NT2/D1 (cell line): Measurements from ENCODE around the gene CTBP2.

Experiments used
- DNase-seq: peaks from one replicate; pipeline ENCODE4 v3.0.0-alpha.2; 2011; ENCODE audit warnings: low read depth, low spot score
- H3K27me3 ChIP-seq: 2 replicates; pipeline ENCODE4 v1.6.0; 2011; ENCODE audit warnings: mild to moderate bottlenecking; ENCODE audit not compliant: insufficient read length, insufficient read depth
- H3K36me3 ChIP-seq: 2 replicates; pipeline ENCODE4 v1.6.1; 2011; ENCODE audit warnings: mild to moderate bottlenecking, low read length, mixed read lengths; ENCODE audit not compliant: insufficient read depth, insufficient read length
- H3K4me1 ChIP-seq: 2 replicates; pipeline ENCODE4 v1.5.1; 2011; ENCODE audit not compliant: insufficient read depth, insufficient read length
- H3K4me3 ChIP-seq: 2 replicates; pipeline ENCODE4 v1.5.1; 2011; ENCODE audit warnings: low read depth; ENCODE audit not compliant: insufficient read length
- H3K9ac ChIP-seq: 2 replicates; pipeline ENCODE4 v1.6.0; 2011; ENCODE audit warnings: low read depth; ENCODE audit not compliant: insufficient read length
- H3K9me3 ChIP-seq: 2 replicates; pipeline ENCODE4 v1.5.1; 2011; ENCODE audit warnings: mild to moderate bottlenecking, low read length; ENCODE audit not compliant: insufficient read depth
- SUZ12 ChIP-seq: IDR thresholded peaks from 2 replicates; pipeline ENCODE4 v1.6.1; 2011; ENCODE audit not compliant: insufficient read length, insufficient read depth; ENCODE audit errors: extremely low read depth
- YY1 ChIP-seq: IDR thresholded peaks from 2 replicates; pipeline ENCODE4 v1.6.1; 2011; ENCODE audit not compliant: insufficient read length, insufficient read depth
- ZNF274 ChIP-seq: IDR thresholded peaks from 2 replicates; pipeline ENCODE4 v1.6.1; 2011; ENCODE audit warnings: mild to moderate bottlenecking, low read depth, low read length

CTBP2 gene

GRCh38 chr10:125096975-125097374 is 63.4 kb downstream of the CTBP2 start:
- peaks cover 50% of the 10 kb centered on the region for H3K36me3 ChIP-seq
- peaks cover 17% of the 10 kb centered on the region for H3K4me1 ChIP-seq
- H3K4me3 ChIP-seq, result no peak overlapping the region
- no peak for DNase-seq
- no peaks in the 10 kb centered on the region for H3K9me3 ChIP-seq
- TF ChIP-seq YY1 (no peak), SUZ12 (no peak), ZNF274 (no peak)
- H3K9ac ChIP-seq, result no peak overlapping the region
- no peaks in the 10 kb centered on the region for H3K27me3 ChIP-seq

GRCh38 chr10:125096371-125096770 is 64.0 kb downstream of the CTBP2 start:
- TF ChIP-seq YY1, result no peak
- DNase-seq, result no peak
- Histone ChIP-seq H3K9me3 (no peaks in the 10 kb centered on the region), H3K4me1 (peaks cover 17% of the 10 kb centered on the region), H3K4me3 (no peak overlapping the region), H3K27me3 (no peaks in the 10 kb centered on the region), H3K36me3 (peaks cover 43% of the 10 kb centered on the region), H3K9ac (no peak overlapping the region)

- Histone ChIP-seq H3K36me3 (peaks cover 41% of the 10 kb centered on the region), H3K9ac (no peak overlapping the region), H3K4me3 (no peak overlapping the region), H3K9me3 (no peaks in the 10 kb centered on the region), H3K27me3 (no peaks in the 10 kb centered on the region), H3K4me1 (peaks cover 13% of the 10 kb centered on the region)
- no peak for DNase-seq
- TF ChIP-seq SUZ12 (no peak), YY1 (no peak), ZNF274 (no peak)
Observed at GRCh38 chr10:125095776-125096175, 64.6 kb downstream of the CTBP2 start.

GRCh38 chr10:125095228-125095627 is 65.1 kb downstream of the CTBP2 start:
- no peak overlapping the region for H3K9ac ChIP-seq
- DNase-seq, result no peak
- H3K27me3 ChIP-seq, result no peaks in the 10 kb centered on the region
- peaks cover 41% of the 10 kb centered on the region for H3K36me3 ChIP-seq
- H3K4me3 ChIP-seq, result no peak overlapping the region
- H3K4me1 ChIP-seq, result peaks cover 13% of the 10 kb centered on the region
- H3K9me3 ChIP-seq, result no peaks in the 10 kb centered on the region
- no peak for TF ChIP-seq SUZ12
- TF ChIP-seq ZNF274, result no peak
- TF ChIP-seq YY1, result no peak

- TF ChIP-seq ZNF274, result no peak
- no peak for TF ChIP-seq YY1
- no peak for TF ChIP-seq SUZ12
- H3K4me1 ChIP-seq, result peaks cover 13% of the 10 kb centered on the region
Observed at GRCh38 chr10:125094806-125095205, 65.6 kb downstream of the CTBP2 start.

GRCh38 chr10:125093974-125094705 is 66.2 kb downstream of the CTBP2 start:
- DNase-seq, result no peak
- Histone ChIP-seq H3K36me3 (peaks cover 41% of the 10 kb centered on the region), H3K9me3 (no peaks in the 10 kb centered on the region), H3K4me1 (peaks cover 13% of the 10 kb centered on the region), H3K27me3 (no peaks in the 10 kb centered on the region), H3K4me3 (no peak overlapping the region), H3K9ac (no peak overlapping the region)
- TF ChIP-seq ZNF274 (no peak), SUZ12 (no peak), YY1 (no peak)

More at GRCh38 chr10:125094806-125095205, 65.6 kb downstream of the CTBP2 start:
- Histone ChIP-seq H3K4me3 (no peak overlapping the region), H3K9ac (no peak overlapping the region), H3K9me3 (no peaks in the 10 kb centered on the region), H3K27me3 (no peaks in the 10 kb centered on the region), H3K36me3 (peaks cover 41% of the 10 kb centered on the region)
- DNase-seq, result no peak

- DNase-seq, result no peak
- H3K4me3 ChIP-seq, result no peak overlapping the region
- H3K4me1 ChIP-seq, result peaks cover 13% of the 10 kb centered on the region
- H3K36me3 ChIP-seq, result peaks cover 42% of the 10 kb centered on the region
- H3K9ac ChIP-seq, result no peak overlapping the region
- H3K27me3 ChIP-seq, result no peaks in the 10 kb centered on the region
- no peaks in the 10 kb centered on the region for H3K9me3 ChIP-seq
- TF ChIP-seq SUZ12, result no peak
- no peak for TF ChIP-seq ZNF274
- TF ChIP-seq YY1, result no peak
Observed at GRCh38 chr10:125093199-125093973, 67.0 kb downstream of the CTBP2 start.
